K562 (cell line): ENCODE results near the gene KCTD19. TPM values are rescaled to one million over a fixed set of nuclear protein-coding genes. Genes with fewer than 3 reads are reported as not detected.

Experiments used
- ATAC-seq: fragments of 200-7000 bp; cut with Tn5 transposase; 3 replicates; pipeline ENCODE4 v1.9.1; 2020; ENCODE audit warnings: moderate library complexity
- BruUV-seq: library from RNA; stranded (reverse); fragments of 400-500 nt; replicated peaks from 2 replicates; lab custom pipeline; 2021; lab: Mats Ljungman, UMichigan
- CTCF ChIA-PET: fragments of 300-600 bp; formaldehyde crosslinking; extraction: SDS; loops from one replicate; lab custom pipeline; 2021; ENCODE audit warnings: low intra/inter-chr PET ratio; lab: Yijun Ruan, JAX
- POLR2A ChIA-PET: fragments of 300-600, 350-650 bp; sonication (Branson Sonifier 250); formaldehyde crosslinking; extraction: SDS; loops from one replicate; lab custom pipeline; 2021; ENCODE audit warnings: antibody characterized with exemption, inconsistent platforms; lab: Yijun Ruan, JAX
- DNase-seq, 4 experiments: peaks; one replicate each; pipeline versions ENCODE4 v3.0.0 to v3.0.0-alpha.2; 2011 to 2018; ENCODE audit warnings: low spot score in 3 of 4, mixed read lengths in 3 of 4; ENCODE audit errors: extremely low read depth in 1 of 4
- FAIRE-seq: peaks from 2 replicates; lab custom pipeline; 2011; peaks lifted over from hg19 to GRCh38; lab: Jason Lieb, UNC
- H2AFZ ChIP-seq: 2 replicates; pipeline ENCODE4 v1.6.0; 2011; ENCODE audit warnings: low read depth, low read length, control low read depth, inconsistent platforms
- H3K27ac ChIP-seq: fragments of 200-600 bp; 3 replicates; pipeline ENCODE4 v1.8.0; 2011; ENCODE audit warnings: low read depth, mild to moderate bottlenecking, control low read depth, inconsistent platforms, low read length, moderate library complexity, mixed read lengths; ENCODE audit errors: extremely low read depth
- H3K27me3 ChIP-seq, 2 experiments: fragments of 300-600 bp in 1 of 2; 2 replicates in 1 of 2; 3 replicates in 1 of 2; pipeline versions ENCODE4 v1.6.0 to v1.8.0; 2011; ENCODE audit warnings: inconsistent platforms in 2 of 2, low read length in 2 of 2, mild to moderate bottlenecking in 1 of 2, mixed read lengths in 1 of 2, moderate library complexity in 1 of 2; ENCODE audit not compliant: control insufficient read depth in 2 of 2, insufficient read depth in 2 of 2
- H3K36me3 ChIP-seq: fragments of 300-600 bp; 3 replicates; pipeline ENCODE4 v1.8.0; 2011; ENCODE audit warnings: mild to moderate bottlenecking, low read length, inconsistent platforms; ENCODE audit not compliant: control insufficient read depth, insufficient read depth
- H3K4me1 ChIP-seq, 2 experiments: fragments of 200-600 bp in 1 of 2; replicated peaks in 1 of 2; 2 replicates in 1 of 2; 3 replicates in 1 of 2; pipeline versions ENCODE4 v1.5.1 to v1.8.0; 2011; ENCODE audit warnings: inconsistent platforms in 2 of 2, low read length in 2 of 2, mild to moderate bottlenecking in 1 of 2, mixed read lengths in 1 of 2, moderate library complexity in 1 of 2; ENCODE audit not compliant: control insufficient read depth in 2 of 2, insufficient read depth in 2 of 2
- H3K4me2 ChIP-seq: 2 replicates; pipeline ENCODE4 v1.6.1; 2011; ENCODE audit warnings: low read length, control low read depth, inconsistent platforms, mixed read lengths; ENCODE audit not compliant: insufficient read depth
- H3K4me3 ChIP-seq: fragments of 200-600 bp; sonication (generic), shearing (Covaris generic); 2 replicates; pipeline ENCODE4 v1.5.1; 2016; ENCODE audit warnings: control low read depth, inconsistent platforms
- H3K79me2 ChIP-seq: fragments of 200-600 bp; 3 replicates; pipeline ENCODE4 v1.8.0; 2011; ENCODE audit warnings: low read length, inconsistent platforms; ENCODE audit not compliant: control insufficient read depth, insufficient read depth
- H3K9ac ChIP-seq, 2 experiments: 2 replicates each; pipeline versions ENCODE4 v1.6.0 to v1.6.1; 2011; ENCODE audit warnings: low read depth in 2 of 2, low read length in 2 of 2, control low read depth in 1 of 2, inconsistent platforms in 1 of 2, mild to moderate bottlenecking in 1 of 2, mixed read lengths in 1 of 2; ENCODE audit not compliant: insufficient read depth in 1 of 2
- H3K9me1 ChIP-seq: one replicate; pipeline ENCODE4 v1.6.0; 2011; ENCODE audit warnings: inconsistent platforms, mild to moderate bottlenecking, low read length, moderate library complexity; ENCODE audit not compliant: control insufficient read depth, insufficient read depth
- H3K9me3 ChIP-seq: replicated peaks from 2 replicates; pipeline ENCODE4 v1.5.1; 2011; ENCODE audit warnings: low read depth, low read length, inconsistent platforms; ENCODE audit not compliant: control insufficient read depth, insufficient read depth
- H4K20me1 ChIP-seq: replicated peaks from 2 replicates; pipeline ENCODE4 v1.6.1; 2011; ENCODE audit warnings: low read length, inconsistent platforms, mixed read lengths; ENCODE audit not compliant: control insufficient read depth, insufficient read depth
- FOXK2 ChIP-seq, 2 experiments: fragments of 450-650 bp; IDR thresholded peaks in 1 of 2; conservative IDR thresholded peaks in 1 of 2; 2 replicates each; pipeline ENCODE4 v1.6.1; 2016; ENCODE audit warnings: low read depth in 2 of 2, mild to moderate bottlenecking in 1 of 2
- HMBOX1 ChIP-seq: sonication (generic); IDR thresholded peaks from 2 replicates; pipeline ENCODE4 v1.6.1; 2016
- MAFK ChIP-seq: IDR thresholded peaks from 2 replicates; pipeline ENCODE4 v1.6.1; 2011; ENCODE audit warnings: low read length, improper control_type of control experiment
- STAT5B ChIP-seq: fragments of 250-450 bp; sonication (Bioruptor Pico); IDR thresholded peaks from 2 replicates; pipeline ENCODE4 v1.8.0; 2021; ENCODE audit warnings: mild to moderate bottlenecking, inconsistent platforms
- TOE1 ChIP-seq, 2 experiments: fragments of 450-650 bp in 1 of 2; sonication (generic) in 1 of 2; formaldehyde crosslinking in 1 of 2; IDR thresholded peaks; 2 replicates each; pipeline versions ENCODE4 v1.7.1 to v1.8.0; 2016 to 2022; ENCODE audit warnings: borderline replicate concordance in 2 of 2, mild to moderate bottlenecking in 2 of 2, antibody characterized with exemption in 1 of 2, inconsistent platforms in 1 of 2, low read depth in 1 of 2, missing genetic modification reagents in 1 of 2, moderate library complexity in 1 of 2
- U2AF1 ChIP-seq: fragments of 200-400 bp; formaldehyde crosslinking; optimal IDR thresholded peaks from 2 replicates; pipeline ENCODE3; 2017; ENCODE audit warnings: mild to moderate bottlenecking, low read depth, low read length, moderate library complexity
- WGBS: fragments of 100-300 bp; shearing (Covaris generic); methylation state at CpG from one replicate; pipeline ENCODE4 v1.1.6; 2016; ENCODE audit warnings: low coverage, mixed read lengths; ENCODE audit not compliant: insufficient coverage; ENCODE audit errors: missing lambda C conversion rate; 5-methylcytosine and 5-hydroxymethylcytosine counted together
- in situ Hi-C: fragments of 300-500 bp; cut with MboI; formaldehyde crosslinking; loops from 4 replicates; pipeline ENCODE4 v1.15.0; 2018; ENCODE audit warnings: inconsistent platforms, mixed read lengths
- intact Hi-C: fragments of 100-400 bp; cut with micrococcal nuclease; formaldehyde crosslinking; loops from 2 replicates; pipeline ENCODE4 v1.14.2; 2022
- polyA plus RNA-seq, 8 experiments: library from polyadenylated mRNA; depleted of rRNA in 4 of 8; stranded (reverse) in 5 of 8; unstranded in 3 of 8; fragments of >200 nt; fragmentation: Nextera tagmentation in 2 of 8; fragmentation: Illumina TruSeq in 1 of 8; extraction: Ambion mirVana in 2 of 8; extraction: Trizol in 1 of 8; gene quantifications; 2 replicates each; pipeline versions ENCODE4 v1.2.1 to v1.2.3, GENCODE V29; 2011 to 2014; ENCODE audit warnings: inconsistent platforms in 1 of 8, missing spikeins in 1 of 8
- total RNA-seq, 7 experiments: library from RNA; depleted of rRNA in 6 of 7; stranded (reverse); fragments of >200 nt in 6 of 7; fragmentation: Illumina TruSeq in 2 of 7; extraction: Trizol in 2 of 7; gene quantifications; 2 replicates each; pipeline versions ENCODE4 v1.2.1 to v1.2.3, GENCODE V29; 2011 to 2021; ENCODE audit warnings: low replicate concordance in 1 of 7

KCTD19 gene
- total and polyA plus RNA-seq, 9 of the 15 experiments (the other 6 are each of a cell fraction or from before 2014, with no cell fraction given), result 0.03 to 0.91 (median 0.22) TPM; not detected in 2

- 5% methylated on average over 3 of the region's 3 CpGs for WGBS
- CTCF ChIA-PET, result no interaction called here
Observed at GRCh38 chr16:67296420-67296819, 30.1 kb downstream of the KCTD19 start.

More at GRCh38 chr16:67296420-67296819, 30.1 kb downstream of the KCTD19 start:
- H3K4me3 ChIP-seq, result no peak overlapping the region
- in situ Hi-C loops, result no loop called here
- H2AFZ ChIP-seq, result no peak overlapping the region
- no peak for TF ChIP-seq U2AF1
- no peak for TF ChIP-seq FOXK2 (conservative IDR thresholded peaks at IDR 0.05 in 1 of 2, IDR thresholded peaks at IDR 0.05 in 1 of 2; ENCODE audit: low read depth in 2 of 2)
- no peak for TF ChIP-seq HMBOX1
- TF ChIP-seq TOE1 (IDR thresholded peaks at IDR 0.05; ENCODE audit: borderline replicate concordance), result no peak
- no peak for TF ChIP-seq TOE1 (CRISPR knock-in tag; IDR thresholded peaks at IDR 0.05; ENCODE audit: borderline replicate concordance, low read depth)
- no peak for TF ChIP-seq STAT5B
- TF ChIP-seq MAFK, result no peak
- H3K4me2 ChIP-seq, result no peak overlapping the region
- ATAC-seq, result no peak
- intact Hi-C loops, result no loop called here
- POLR2A ChIA-PET, result interaction anchor here (1.1 to 2.2 kb wide), 2 partner anchors 12 to 30 kb away, joined by 3 to 10 read pairs; partner anchors contain the start of genes KCTD19 and LRRC36
- no TSS peak for BruUV-seq
- no peak for FAIRE-seq
- H3K4me1 ChIP-seq, result 0 out of 5 replicates have a peak, but pooled peaks cover 0 to 3% of the 10 kb centered on the region in 2 experiments
- peaks cover 4% of the 10 kb centered on the region for H3K9me1 ChIP-seq
- no peaks in the 10 kb centered on the region for H4K20me1 ChIP-seq
- H3K36me3 ChIP-seq, result no peaks in the 10 kb centered on the region
- H3K9me3 ChIP-seq, result no peaks in the 10 kb centered on the region
- peaks cover 23 to 37% of the 10 kb centered on the region in 2 experiments for H3K27me3 ChIP-seq
- no peak overlapping the region for H3K27ac ChIP-seq
- no peak for DNase-seq
- no peaks in the 10 kb centered on the region for H3K79me2 ChIP-seq
- no peak overlapping the region for H3K9ac ChIP-seq
